Ishikawa (cell line): Measurements from ENCODE around the gene RAB31.

Source experiments
- CEBPB ChIP-seq: IDR thresholded peaks from 2 replicates; pipeline ENCODE4 v1.6.1; 2012
- CREB1 ChIP-seq: IDR thresholded peaks from 2 replicates; pipeline ENCODE4 v1.6.1; 2012; ENCODE audit warnings: low read depth
- EGR1 ChIP-seq: IDR thresholded peaks from 2 replicates; pipeline ENCODE4 v1.6.1; 2012
- EP300 ChIP-seq: IDR thresholded peaks from 2 replicates; pipeline ENCODE4 v1.6.1; 2012; ENCODE audit warnings: borderline replicate concordance
- FOXM1 ChIP-seq: IDR thresholded peaks from 2 replicates; pipeline ENCODE4 v1.6.1; 2012; ENCODE audit warnings: low read depth, borderline replicate concordance
- NFIC ChIP-seq: IDR thresholded peaks from 2 replicates; pipeline ENCODE4 v1.6.1; 2012
- RAD21 ChIP-seq: IDR thresholded peaks from 2 replicates; pipeline ENCODE4 v1.6.1; 2012; ENCODE audit warnings: low read depth
- TAF1 ChIP-seq: IDR thresholded peaks from 2 replicates; pipeline ENCODE4 v1.6.1; 2012; ENCODE audit warnings: low read depth, mild to moderate bottlenecking
- TCF12 ChIP-seq: IDR thresholded peaks from 2 replicates; pipeline ENCODE4 v1.6.1; 2012; ENCODE audit warnings: low read depth
- TEAD4 ChIP-seq: IDR thresholded peaks from 2 replicates; pipeline ENCODE4 v1.6.1; 2012
- YY1 ChIP-seq: IDR thresholded peaks from 2 replicates; pipeline ENCODE4 v1.6.1; 2012; ENCODE audit warnings: low read depth
- ZBTB7A ChIP-seq: IDR thresholded peaks from 2 replicates; pipeline ENCODE4 v1.6.1; 2012; ENCODE audit warnings: low read depth
- TF ChIP-seq, protein P1 (sequence below): IDR thresholded peaks from 2 replicates; pipeline ENCODE4 v1.6.1; 2012; ENCODE audit warnings: low read depth, mild to moderate bottlenecking
- TF ChIP-seq, protein P2 (sequence below): IDR thresholded peaks from 2 replicates; pipeline ENCODE4 v1.6.1; 2012
- TF ChIP-seq, protein P3 (sequence below): IDR thresholded peaks from 2 replicates; pipeline ENCODE4 v1.6.1; 2012

RAB31 gene

DNA sequence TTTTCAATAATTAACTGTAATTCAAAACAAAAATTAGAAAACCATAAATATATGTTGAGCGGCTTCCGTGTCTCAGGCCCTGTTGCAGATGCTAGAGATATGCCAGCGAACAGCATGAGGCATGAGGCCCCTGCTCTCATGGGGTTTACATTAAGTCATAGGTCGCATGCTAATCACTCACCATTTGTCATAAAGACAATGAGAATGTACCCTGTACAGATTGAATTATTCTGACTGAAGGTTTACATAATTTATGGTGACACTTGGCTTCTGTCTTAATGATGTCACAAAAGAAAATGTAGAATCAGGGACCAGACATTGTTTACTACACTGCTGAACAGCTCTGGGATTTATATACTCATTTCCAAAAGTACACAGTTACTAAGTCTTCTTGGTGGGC, 199.8 kb downstream of the RAB31 start:
- TF ChIP-seq RAD21 (no peak), EGR1 (no peak), TCF12 (no peak), ZBTB7A (no peak)
- TF ChIP-seq, protein P1, sequence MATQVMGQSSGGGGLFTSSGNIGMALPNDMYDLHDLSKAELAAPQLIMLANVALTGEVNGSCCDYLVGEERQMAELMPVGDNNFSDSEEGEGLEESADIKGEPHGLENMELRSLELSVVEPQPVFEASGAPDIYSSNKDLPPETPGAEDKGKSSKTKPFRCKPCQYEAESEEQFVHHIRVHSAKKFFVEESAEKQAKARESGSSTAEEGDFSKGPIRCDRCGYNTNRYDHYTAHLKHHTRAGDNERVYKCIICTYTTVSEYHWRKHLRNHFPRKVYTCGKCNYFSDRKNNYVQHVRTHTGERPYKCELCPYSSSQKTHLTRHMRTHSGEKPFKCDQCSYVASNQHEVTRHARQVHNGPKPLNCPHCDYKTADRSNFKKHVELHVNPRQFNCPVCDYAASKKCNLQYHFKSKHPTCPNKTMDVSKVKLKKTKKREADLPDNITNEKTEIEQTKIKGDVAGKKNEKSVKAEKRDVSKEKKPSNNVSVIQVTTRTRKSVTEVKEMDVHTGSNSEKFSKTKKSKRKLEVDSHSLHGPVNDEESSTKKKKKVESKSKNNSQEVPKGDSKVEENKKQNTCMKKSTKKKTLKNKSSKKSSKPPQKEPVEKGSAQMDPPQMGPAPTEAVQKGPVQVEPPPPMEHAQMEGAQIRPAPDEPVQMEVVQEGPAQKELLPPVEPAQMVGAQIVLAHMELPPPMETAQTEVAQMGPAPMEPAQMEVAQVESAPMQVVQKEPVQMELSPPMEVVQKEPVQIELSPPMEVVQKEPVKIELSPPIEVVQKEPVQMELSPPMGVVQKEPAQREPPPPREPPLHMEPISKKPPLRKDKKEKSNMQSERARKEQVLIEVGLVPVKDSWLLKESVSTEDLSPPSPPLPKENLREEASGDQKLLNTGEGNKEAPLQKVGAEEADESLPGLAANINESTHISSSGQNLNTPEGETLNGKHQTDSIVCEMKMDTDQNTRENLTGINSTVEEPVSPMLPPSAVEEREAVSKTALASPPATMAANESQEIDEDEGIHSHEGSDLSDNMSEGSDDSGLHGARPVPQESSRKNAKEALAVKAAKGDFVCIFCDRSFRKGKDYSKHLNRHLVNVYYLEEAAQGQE = no peak

DNA sequence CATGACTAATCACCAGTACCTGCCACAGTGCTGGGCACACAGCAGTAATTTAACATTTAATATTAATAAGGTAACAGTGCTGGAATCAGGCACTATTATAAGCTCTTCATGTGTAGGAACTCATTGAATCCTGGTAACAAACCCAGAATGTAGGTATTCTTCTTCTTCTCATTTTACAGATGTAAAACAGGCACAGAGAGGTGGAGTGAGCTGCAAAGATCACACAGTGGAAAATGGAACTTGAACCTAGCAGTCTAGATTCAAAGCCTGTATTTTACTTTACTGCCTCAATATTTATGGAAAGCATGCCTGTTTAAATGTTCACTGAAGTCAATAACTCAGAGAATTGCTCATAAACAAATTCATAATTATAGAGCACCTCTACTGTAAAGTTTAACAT, 202.0 kb downstream of the RAB31 start:
- TF ChIP-seq FOXM1 = no peak
- no peak for TF ChIP-seq NFIC
- no peak for TF ChIP-seq TAF1
- TF ChIP-seq, protein P1 = no peak
- no peak for TF ChIP-seq RAD21
- TF ChIP-seq ZBTB7A = no peak

DNA sequence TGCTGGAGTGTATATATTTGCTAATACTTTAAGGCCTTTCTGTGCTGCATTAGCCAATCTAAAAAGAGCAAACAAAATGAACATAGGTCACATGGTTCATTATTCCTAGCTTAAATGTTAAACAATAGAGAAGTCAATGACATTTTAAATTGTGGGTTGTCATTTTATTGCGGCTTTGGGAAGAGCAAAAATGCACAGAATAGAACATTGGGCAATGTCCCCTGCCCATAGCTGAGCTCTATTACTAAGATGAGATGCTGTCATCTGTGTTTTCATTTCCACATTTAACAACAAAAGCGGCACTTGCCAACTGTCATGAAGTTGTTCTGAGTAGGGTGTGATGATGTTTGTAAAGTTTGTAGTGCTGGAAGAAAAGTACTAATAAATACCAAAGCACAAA, 202.6 kb downstream of the RAB31 start:
- TF ChIP-seq CEBPB (no peak), EGR1 (no peak), YY1 (no peak), ZBTB7A (no peak), TCF12 (no peak), NFIC (no peak)

DNA sequence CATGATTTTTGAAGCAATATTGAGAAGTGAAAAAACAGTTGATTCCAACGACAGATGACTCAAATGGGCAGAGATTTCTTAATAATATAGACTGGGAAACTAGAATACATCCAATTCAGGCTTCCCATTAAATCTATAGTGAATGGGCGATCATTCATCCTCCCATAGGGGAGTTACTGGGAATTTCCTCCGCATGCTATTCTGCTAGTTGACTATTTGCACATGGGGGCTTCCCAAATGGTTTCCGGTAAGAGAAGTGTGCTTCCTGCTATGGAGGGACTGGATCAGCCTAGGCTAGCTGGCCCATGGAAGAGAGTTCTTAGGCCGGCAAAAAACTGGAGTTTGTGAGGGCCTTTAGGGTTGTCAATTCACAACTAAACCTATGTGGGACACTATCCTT, 203.1 kb downstream of the RAB31 start:
- TF ChIP-seq RAD21 (no peak), TAF1 (no peak), FOXM1 (no peak), TCF12 (no peak), TEAD4 (no peak), CEBPB (no peak), CREB1 (no peak), YY1 (no peak), NFIC (no peak), ZBTB7A (no peak), EP300 (no peak), EGR1 (no peak)
- TF ChIP-seq, protein P2, sequence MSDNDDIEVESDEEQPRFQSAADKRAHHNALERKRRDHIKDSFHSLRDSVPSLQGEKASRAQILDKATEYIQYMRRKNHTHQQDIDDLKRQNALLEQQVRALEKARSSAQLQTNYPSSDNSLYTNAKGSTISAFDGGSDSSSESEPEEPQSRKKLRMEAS = no peak
- TF ChIP-seq, protein P3, sequence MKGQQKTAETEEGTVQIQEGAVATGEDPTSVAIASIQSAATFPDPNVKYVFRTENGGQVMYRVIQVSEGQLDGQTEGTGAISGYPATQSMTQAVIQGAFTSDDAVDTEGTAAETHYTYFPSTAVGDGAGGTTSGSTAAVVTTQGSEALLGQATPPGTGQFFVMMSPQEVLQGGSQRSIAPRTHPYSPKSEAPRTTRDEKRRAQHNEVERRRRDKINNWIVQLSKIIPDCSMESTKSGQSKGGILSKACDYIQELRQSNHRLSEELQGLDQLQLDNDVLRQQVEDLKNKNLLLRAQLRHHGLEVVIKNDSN = no peak
- TF ChIP-seq, protein P1 = no peak
